ENCODE data around the gene ARL8A.
"Not testable (repeated sequence)": the region's sequence is repeated elsewhere in the genome, so short reads cannot be mapped to it uniquely, and the experiment has no call there.

Gene ARL8A

DNA sequence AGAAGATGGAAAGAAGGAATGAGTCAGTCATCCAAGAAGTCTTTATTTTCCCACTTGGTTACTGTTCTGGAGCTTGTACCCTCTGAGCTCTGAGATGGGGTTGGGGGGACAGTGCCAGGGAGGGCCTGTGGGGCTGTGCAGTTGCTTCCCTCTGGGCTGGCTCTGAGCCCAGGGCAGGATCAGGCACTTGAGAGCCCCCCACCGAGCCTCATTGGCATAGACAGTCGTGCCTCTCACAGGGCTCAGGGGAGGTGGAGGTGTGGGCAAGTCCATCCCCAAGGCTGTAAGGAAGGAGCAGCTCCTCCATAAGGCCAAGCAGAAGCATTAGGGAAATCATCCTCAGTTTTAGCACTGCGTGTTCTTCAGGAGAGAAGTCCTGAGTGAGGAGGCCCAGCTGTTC, 2.5 kb upstream of the ARL8A start:
- DNase-seq (ENCODE audit: extremely low read depth, insufficient read length), result no peak
- TF ChIP-seq, protein P1, sequence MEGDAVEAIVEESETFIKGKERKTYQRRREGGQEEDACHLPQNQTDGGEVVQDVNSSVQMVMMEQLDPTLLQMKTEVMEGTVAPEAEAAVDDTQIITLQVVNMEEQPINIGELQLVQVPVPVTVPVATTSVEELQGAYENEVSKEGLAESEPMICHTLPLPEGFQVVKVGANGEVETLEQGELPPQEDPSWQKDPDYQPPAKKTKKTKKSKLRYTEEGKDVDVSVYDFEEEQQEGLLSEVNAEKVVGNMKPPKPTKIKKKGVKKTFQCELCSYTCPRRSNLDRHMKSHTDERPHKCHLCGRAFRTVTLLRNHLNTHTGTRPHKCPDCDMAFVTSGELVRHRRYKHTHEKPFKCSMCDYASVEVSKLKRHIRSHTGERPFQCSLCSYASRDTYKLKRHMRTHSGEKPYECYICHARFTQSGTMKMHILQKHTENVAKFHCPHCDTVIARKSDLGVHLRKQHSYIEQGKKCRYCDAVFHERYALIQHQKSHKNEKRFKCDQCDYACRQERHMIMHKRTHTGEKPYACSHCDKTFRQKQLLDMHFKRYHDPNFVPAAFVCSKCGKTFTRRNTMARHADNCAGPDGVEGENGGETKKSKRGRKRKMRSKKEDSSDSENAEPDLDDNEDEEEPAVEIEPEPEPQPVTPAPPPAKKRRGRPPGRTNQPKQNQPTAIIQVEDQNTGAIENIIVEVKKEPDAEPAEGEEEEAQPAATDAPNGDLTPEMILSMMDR (IDR thresholded peaks at IDR 0.05; ENCODE audit: insufficient read depth, low read length, poor library complexity, severe bottlenecking), result no peak
- no peak overlapping the region for H3K4me3 ChIP-seq (replicated peaks; ENCODE audit: low read depth, low read length)
- H3K36me3 ChIP-seq (ENCODE audit: control insufficient read depth, insufficient read depth, low read length), result peaks cover 30% of the 10 kb centered on the region
- H3K27me3 ChIP-seq (replicated peaks; ENCODE audit: control insufficient read depth, insufficient read depth, low read length), result no peaks in the 10 kb centered on the region

DNA sequence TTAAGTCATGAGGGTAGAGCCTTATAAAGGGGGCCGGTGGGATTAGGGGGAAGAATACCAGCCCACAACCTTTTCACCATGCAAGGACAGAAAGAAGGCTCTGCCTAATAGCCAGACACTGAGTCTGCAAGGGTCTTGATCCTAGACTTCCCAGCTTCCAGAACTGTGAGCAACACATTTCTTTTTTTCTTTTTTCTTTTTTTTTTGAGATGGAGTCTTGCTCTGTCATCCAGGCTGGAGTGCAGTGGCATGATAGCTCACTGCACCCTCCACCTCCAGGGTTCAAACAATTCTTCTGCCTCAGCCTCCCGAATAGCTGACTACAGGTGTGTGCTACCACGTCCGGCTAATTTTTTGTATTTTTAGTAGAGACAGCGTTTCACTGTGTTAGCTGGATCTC, 1.7 kb upstream of the ARL8A start:
- no peaks in the 10 kb centered on the region for H3K27me3 ChIP-seq (replicated peaks; ENCODE audit: control insufficient read depth, insufficient read depth, low read length)
- DNase-seq (ENCODE audit: extremely low read depth, insufficient read length), result no peak
- H3K36me3 ChIP-seq (ENCODE audit: control insufficient read depth, insufficient read depth, low read length), result peaks cover 30% of the 10 kb centered on the region
- H3K4me3 ChIP-seq (replicated peaks; ENCODE audit: low read depth, low read length), result no peak overlapping the region
- TF ChIP-seq, protein P1 (IDR thresholded peaks at IDR 0.05; ENCODE audit: insufficient read depth, low read length, poor library complexity, severe bottlenecking), result no peak

DNA sequence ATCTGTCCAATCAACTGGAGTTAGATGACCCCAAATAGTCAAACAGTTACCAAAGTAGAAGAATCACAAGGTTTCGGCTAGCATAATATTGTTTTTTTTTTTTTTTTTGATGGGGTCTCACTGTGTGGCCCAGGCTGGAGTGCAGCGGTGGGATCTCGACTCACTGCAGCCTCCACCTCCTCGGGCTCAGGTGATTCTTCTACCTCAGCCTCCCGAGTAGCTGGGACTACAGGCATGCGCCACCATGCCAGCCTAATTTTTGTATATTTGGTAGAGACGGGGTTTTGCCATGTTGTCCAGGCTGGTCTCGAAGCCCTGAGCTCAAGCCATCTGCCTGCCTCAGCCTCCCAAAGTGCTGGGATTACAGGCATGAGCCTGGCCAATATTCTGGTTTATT, 1.2 kb upstream of the ARL8A start:
- not testable (repeated sequence) for DNase-seq (ENCODE audit: extremely low read depth, insufficient read length); H3K4me3 ChIP-seq (replicated peaks; ENCODE audit: low read depth, low read length); H3K27me3 ChIP-seq (replicated peaks; ENCODE audit: control insufficient read depth, insufficient read depth, low read length)
- H3K36me3 ChIP-seq (ENCODE audit: control insufficient read depth, insufficient read depth, low read length), result peaks cover 25% of the 10 kb centered on the region

DNA sequence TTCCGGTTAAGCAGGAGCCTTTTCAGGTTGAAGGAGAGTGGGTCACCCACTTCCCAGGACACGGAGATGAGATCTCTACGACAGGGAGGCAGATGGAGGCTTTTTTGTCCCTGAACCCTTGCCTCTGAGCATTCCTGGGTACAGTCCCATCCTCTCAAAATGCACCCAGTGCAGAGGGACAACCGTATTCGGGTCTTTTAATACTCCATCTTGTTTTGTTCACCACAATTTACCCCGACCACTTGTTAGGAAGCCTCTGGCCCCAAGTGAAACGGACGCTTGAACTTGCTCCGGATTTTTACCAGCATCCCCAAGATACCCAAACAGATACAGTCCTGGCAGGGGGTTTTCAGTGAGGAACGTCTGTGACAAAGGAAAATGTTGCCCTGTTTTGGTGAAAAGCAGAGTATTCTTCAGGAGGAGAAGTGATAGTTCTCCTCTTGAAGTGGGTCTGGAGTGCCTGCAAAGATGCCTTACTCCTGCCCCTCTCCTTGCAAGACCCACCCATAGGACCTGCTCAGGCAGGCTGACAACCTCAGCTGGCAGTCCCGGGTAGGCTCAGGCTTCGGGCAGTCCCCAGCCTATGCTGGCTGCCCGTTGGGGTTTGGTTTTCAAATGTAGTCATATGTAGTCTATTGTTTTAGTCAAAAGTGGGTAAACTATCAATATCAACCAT, 669 bp upstream of the ARL8A start:
- TF ChIP-seq, protein P1 (IDR thresholded peaks at IDR 0.05; ENCODE audit: insufficient read depth, low read length, poor library complexity, severe bottlenecking), result no peak
- DNase-seq (ENCODE audit: extremely low read depth, insufficient read length), result peak; percentile 44
- H3K36me3 ChIP-seq (ENCODE audit: control insufficient read depth, insufficient read depth, low read length), result peaks cover 20% of the 10 kb centered on the region

GRCh38 chr1:202143768-202144401, 652 bp downstream of the ARL8A start:
- peaks cover 16% of the 10 kb centered on the region for H3K36me3 ChIP-seq (ENCODE audit: control insufficient read depth, insufficient read depth, low read length)
- peak; percentile 59 for DNase-seq (ENCODE audit: extremely low read depth, insufficient read length)

More for the DNA sequence above, 669 bp upstream of the ARL8A start:
- no peaks in the 10 kb centered on the region for H3K27me3 ChIP-seq (replicated peaks; ENCODE audit: control insufficient read depth, insufficient read depth, low read length)
- H3K4me3 ChIP-seq (replicated peaks; ENCODE audit: low read depth, low read length), result peak overlapping the region; percentile 93

More at GRCh38 chr1:202143768-202144401, 652 bp downstream of the ARL8A start:
- H3K4me3 ChIP-seq (replicated peaks; ENCODE audit: low read depth, low read length), result peak overlapping the region; percentile 93
- H3K27me3 ChIP-seq (replicated peaks; ENCODE audit: control insufficient read depth, insufficient read depth, low read length), result no peaks in the 10 kb centered on the region
- TF ChIP-seq, protein P1 (IDR thresholded peaks at IDR 0.05; ENCODE audit: insufficient read depth, low read length, poor library complexity, severe bottlenecking), result no peak

Measured in GM06990 (cell line).